Kidney epithelial cell (primary cell): ENCODE results near the gene RAC3. TPM values are rescaled to one million over a fixed set of nuclear protein-coding genes. Genes with fewer than 3 reads are reported as not detected.

Source experiments
- DNase-seq: peaks from one replicate; pipeline ENCODE4 v3.0.0-alpha.2; 2010; ENCODE audit warnings: low read depth
- H3K27me3 ChIP-seq: 2 replicates; pipeline ENCODE4 v1.6.0; 2011; ENCODE audit warnings: low read length; ENCODE audit not compliant: control insufficient read depth, insufficient read depth
- H3K36me3 ChIP-seq: 2 replicates; pipeline ENCODE4 v1.5.1; 2011; ENCODE audit warnings: low read length; ENCODE audit not compliant: control insufficient read depth, insufficient read depth
- H3K4me3 ChIP-seq: 2 replicates; pipeline ENCODE4 v1.5.1; 2011; ENCODE audit warnings: low read depth, mild to moderate bottlenecking, control low read depth, low read length
- total RNA-seq: library from RNA; depleted of rRNA; stranded (reverse); fragments of >200 nt; gene quantifications from 2 replicates; pipeline ENCODE4 v1.2.3, GENCODE V29; 2015
- TF ChIP-seq, protein P1 (sequence below): IDR thresholded peaks from 2 replicates; pipeline ENCODE4 v1.5.1; 2011; ENCODE audit warnings: mild to moderate bottlenecking, moderate library complexity, low read length, control low read depth, inconsistent platforms; ENCODE audit not compliant: insufficient read depth, poor library complexity, severe bottlenecking

Gene RAC3
- total RNA-seq, 1 donor from 2014 or later = 57.4 TPM

DNA sequence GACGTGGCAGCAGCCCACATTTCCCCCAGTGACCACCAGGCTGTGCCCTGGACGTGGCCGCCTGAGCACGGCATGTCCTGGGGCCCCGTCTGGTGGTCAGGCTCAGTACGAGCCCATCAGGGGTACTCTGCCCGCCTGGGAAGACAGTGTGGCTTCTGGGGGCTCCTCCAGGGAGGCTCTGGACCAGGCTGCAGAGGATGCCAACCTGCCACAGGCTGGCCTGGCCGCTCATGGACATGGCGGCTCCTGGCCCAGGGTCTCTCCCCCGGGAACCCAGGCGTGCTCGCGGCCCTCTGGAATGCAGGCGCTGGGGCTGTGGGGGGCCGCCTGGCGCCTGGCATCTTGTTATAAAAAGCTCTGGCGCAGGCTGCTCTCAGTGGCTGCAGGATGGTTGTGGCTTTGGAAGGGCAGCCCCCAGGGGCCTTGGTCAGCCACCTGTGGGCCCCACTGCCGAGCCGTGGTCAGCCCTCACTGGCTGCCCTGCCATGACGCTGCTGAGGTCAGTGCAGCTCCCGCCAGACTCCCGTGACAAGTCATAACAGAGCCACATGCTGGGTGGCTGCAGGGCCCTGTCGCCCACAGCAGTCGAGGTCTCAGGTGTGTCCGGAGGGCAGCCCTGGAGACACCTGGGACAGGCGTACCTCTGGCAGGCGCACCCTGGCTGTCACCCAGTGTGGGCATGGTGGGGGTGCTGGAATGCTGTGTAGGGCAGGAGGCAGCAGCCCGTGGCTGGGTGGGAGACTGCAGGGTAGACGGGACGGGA is 23.8 kb upstream of the RAC3 start:
- no peak for DNase-seq
- H3K36me3 ChIP-seq = no peaks in the 10 kb centered on the region
- no peak overlapping the region for H3K4me3 ChIP-seq
- TF ChIP-seq, protein P1, sequence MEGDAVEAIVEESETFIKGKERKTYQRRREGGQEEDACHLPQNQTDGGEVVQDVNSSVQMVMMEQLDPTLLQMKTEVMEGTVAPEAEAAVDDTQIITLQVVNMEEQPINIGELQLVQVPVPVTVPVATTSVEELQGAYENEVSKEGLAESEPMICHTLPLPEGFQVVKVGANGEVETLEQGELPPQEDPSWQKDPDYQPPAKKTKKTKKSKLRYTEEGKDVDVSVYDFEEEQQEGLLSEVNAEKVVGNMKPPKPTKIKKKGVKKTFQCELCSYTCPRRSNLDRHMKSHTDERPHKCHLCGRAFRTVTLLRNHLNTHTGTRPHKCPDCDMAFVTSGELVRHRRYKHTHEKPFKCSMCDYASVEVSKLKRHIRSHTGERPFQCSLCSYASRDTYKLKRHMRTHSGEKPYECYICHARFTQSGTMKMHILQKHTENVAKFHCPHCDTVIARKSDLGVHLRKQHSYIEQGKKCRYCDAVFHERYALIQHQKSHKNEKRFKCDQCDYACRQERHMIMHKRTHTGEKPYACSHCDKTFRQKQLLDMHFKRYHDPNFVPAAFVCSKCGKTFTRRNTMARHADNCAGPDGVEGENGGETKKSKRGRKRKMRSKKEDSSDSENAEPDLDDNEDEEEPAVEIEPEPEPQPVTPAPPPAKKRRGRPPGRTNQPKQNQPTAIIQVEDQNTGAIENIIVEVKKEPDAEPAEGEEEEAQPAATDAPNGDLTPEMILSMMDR = peak; percentile 33
- no peaks in the 10 kb centered on the region for H3K27me3 ChIP-seq

DNA sequence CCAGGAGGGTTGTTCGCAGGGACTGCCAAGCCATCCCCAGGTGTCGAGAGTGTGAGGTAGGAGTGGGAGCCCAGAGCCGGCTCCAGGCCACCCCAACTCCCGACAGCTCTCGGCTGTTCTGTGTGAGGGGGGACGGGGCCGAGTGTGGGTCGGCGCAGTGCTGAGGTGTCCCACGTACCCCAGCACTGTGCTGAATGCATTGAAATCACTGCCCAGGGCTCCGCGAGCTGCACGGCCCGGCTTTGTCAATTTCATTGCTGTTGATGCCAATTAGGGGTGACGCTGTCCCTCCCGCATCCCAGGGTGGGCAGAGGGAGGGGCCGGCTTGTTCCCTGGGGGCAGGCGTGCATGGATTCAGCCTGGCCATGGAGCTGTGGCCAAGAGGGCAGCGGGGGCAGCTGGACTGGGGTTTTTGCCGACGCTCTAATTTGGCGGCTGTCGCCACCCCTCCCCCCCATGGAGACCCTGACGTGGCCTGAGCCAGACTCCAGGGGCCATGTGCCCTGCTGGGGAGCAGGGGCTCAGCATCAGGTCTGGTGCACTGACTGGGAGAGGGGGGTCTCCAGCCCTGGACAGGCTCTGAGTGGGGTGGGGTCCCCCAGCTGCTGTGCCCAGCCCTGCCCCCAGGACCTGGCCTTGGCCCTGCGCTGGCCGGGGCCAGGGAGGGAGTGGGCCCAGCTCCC is 23.1 kb upstream of the RAC3 start:
- no peaks in the 10 kb centered on the region for H3K27me3 ChIP-seq
- TF ChIP-seq, protein P1 = no peak
- H3K4me3 ChIP-seq = no peak overlapping the region

DNA sequence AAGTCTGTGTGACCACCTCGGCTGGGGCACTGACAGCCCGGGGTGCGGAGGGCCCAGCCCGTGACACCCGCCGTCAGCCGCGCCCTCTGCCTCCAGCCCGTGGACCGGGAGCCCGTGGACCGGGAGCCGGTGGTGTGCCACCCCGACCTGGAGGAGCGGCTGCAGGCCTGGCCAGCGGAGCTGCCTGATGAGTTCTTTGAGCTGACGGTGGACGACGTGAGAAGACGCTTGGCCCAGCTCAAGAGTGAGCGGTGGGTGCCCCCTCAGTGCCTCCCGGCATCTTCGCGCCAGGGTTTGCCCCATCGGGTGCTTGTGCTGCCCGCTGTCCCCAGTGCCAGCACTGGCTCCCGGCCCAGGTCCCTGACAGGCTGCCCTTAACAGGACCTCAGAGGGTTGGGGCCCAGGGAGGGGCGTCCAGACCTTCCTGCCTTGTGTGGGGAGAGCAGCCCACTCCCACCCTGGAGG is 22.5 kb upstream of the RAC3 start:
- DNase-seq = no peak
- H3K36me3 ChIP-seq = no peaks in the 10 kb centered on the region
- TF ChIP-seq, protein P1 = no peak
- H3K4me3 ChIP-seq = no peak overlapping the region
- no peaks in the 10 kb centered on the region for H3K27me3 ChIP-seq

More for the DNA sequence above, 23.1 kb upstream of the RAC3 start:
- DNase-seq = no peak
- no peaks in the 10 kb centered on the region for H3K36me3 ChIP-seq

DNA sequence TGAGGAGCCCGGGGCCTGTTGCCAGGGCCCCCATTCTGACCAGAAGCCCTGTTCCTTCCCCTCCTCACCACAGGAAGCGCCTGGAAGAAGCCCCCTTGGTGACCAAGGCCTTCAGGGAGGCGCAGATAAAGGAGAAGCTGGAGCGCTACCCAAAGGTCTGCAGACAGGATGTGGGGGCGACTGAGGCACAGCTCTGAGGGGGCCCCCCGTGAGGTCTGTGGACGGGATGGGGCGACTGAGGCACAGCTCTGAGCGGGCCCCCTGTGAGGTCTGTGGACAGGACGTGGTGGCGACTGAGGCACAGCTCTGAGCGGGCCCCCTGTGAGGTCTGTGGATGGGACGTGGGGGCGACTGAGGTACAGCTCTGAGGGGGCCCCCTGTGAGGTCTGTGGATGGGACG is 22.1 kb upstream of the RAC3 start:
- no peak for DNase-seq
- Histone ChIP-seq H3K27me3 (no peaks in the 10 kb centered on the region), H3K4me3 (no peak overlapping the region), H3K36me3 (no peaks in the 10 kb centered on the region)
- TF ChIP-seq, protein P1 = no peak

DNA sequence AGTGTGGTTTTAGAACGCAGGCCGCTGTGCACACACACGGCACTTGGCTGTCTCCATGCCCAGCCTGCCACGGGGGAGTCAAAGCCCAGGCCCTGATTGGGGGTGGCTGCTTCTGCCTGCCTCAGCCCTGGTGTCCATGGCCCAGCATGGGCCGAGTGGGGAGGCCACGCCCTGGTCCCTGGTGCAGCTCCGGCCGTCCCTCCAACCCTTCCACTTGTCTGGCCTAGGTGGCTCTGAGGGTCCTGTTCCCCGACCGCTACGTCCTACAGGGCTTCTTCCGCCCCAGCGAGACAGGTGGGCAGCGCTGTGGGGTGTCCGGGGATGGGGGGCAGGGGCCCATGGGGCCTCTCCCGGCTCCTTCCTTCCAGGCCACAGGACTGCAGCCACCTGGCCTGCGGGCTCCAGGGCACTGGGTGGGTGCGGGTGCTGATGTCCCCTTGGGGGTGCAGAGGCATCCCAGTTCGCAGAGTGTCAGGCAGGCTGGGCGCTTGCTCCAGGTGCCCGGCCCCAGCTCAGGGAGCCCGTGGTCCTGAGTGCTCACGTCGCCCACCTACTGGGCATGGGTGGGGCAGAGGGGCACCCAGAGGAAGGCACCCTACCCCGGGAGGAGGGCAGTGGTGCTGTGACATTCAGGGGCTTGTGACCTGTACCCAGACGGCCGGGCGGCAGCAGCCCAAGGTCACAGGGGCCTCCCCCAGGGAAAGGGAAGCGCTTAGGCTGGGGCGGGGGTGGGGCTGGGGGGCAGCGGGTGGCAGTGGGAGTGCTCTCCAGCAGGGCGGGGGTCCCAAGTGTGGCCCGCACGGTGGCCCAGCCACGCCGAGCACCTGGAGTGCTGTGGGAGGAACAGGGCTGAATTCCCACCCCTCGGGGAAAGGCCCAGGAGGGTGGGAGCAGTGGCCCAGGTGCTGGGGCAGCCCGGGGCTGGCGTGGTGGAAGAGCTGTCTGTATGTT is 20.6 kb upstream of the RAC3 start:
- no peak for DNase-seq
- TF ChIP-seq, protein P1 = no peak
- H3K4me3 ChIP-seq = no peak overlapping the region

More for the DNA sequence above, 20.6 kb upstream of the RAC3 start:
- H3K27me3 ChIP-seq = no peaks in the 10 kb centered on the region
- no peaks in the 10 kb centered on the region for H3K36me3 ChIP-seq
